ENCODE data around the gene MAST2.

DNA sequence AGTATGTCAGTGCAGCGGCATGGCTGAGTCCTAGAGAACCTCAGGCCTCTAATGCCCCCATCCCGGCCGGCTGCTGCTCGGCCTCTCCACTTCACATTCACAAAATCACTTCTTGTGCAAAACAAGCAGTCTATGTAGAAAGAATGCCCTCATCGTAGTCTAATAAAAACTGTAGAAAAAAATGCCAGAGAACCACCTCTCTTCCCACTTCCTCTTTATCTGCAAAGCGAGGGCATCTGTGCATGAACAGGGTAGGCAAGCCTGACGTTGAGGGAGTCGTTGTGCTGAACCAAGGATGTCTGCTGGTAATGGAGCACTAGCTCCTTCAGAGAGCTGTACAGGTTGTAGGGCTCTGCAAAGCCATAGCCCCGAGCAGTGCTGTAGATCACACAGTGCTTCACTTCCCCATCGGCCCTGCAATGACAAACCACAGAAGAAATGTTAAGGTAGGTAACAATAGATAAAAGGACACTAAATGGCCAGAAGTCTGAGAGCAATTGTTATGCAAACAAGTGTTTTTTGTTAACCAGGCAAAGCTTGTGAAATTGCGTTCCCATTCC is 240.1 kb downstream of the MAST2 start:
- TF ChIP-seq, protein P1, sequence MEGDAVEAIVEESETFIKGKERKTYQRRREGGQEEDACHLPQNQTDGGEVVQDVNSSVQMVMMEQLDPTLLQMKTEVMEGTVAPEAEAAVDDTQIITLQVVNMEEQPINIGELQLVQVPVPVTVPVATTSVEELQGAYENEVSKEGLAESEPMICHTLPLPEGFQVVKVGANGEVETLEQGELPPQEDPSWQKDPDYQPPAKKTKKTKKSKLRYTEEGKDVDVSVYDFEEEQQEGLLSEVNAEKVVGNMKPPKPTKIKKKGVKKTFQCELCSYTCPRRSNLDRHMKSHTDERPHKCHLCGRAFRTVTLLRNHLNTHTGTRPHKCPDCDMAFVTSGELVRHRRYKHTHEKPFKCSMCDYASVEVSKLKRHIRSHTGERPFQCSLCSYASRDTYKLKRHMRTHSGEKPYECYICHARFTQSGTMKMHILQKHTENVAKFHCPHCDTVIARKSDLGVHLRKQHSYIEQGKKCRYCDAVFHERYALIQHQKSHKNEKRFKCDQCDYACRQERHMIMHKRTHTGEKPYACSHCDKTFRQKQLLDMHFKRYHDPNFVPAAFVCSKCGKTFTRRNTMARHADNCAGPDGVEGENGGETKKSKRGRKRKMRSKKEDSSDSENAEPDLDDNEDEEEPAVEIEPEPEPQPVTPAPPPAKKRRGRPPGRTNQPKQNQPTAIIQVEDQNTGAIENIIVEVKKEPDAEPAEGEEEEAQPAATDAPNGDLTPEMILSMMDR (IDR thresholded peaks at IDR 0.05): no peak
- TF ChIP-seq POLR2A (IDR thresholded peaks at IDR 0.05): no peak
